GM23338 (cell line): ENCODE data around the gene SNX8. TPM values are rescaled to one million over a fixed set of nuclear protein-coding genes. Genes with fewer than 3 reads are reported as not detected.

ENCODE experiments used
- ATAC-seq: fragments of 200-7000 bp; cut with Tn5 transposase; 3 replicates; pipeline ENCODE4 v1.9.1; 2020
- DNase-seq: peaks from one replicate; pipeline ENCODE4 v3.0.0-alpha.2; 2015; ENCODE audit warnings: low spot score
- H2AFZ ChIP-seq: fragments of 200-600 bp; sonication (generic); 2 replicates; pipeline ENCODE4 v1.8.0; 2016; ENCODE audit warnings: antibody characterized with exemption, mild to moderate bottlenecking, moderate library complexity
- H3F3A ChIP-seq: fragments of 200-600 bp; sonication (generic); replicated peaks from 2 replicates; pipeline ENCODE4 v1.8.0; 2017; ENCODE audit warnings: antibody characterized with exemption, mixed run types, low read depth
- H3K27ac ChIP-seq: fragments of 200-600 bp; sonication (generic); 2 replicates; pipeline ENCODE4 v1.6.1; 2016; ENCODE audit warnings: low read depth
- H3K27me3 ChIP-seq: fragments of 200-600 bp; sonication (generic); 2 replicates; pipeline ENCODE4 v1.8.0; 2016; ENCODE audit warnings: mild to moderate bottlenecking, mixed run types, moderate library complexity; ENCODE audit not compliant: insufficient read depth
- H3K36me3 ChIP-seq: fragments of 200-600 bp; sonication (generic); 2 replicates; pipeline ENCODE4 v1.8.0; 2016; ENCODE audit warnings: mild to moderate bottlenecking; ENCODE audit not compliant: insufficient read depth
- H3K4me1 ChIP-seq: fragments of 200-600 bp; sonication (generic); 2 replicates; pipeline ENCODE4 v1.8.0; 2016; ENCODE audit warnings: mild to moderate bottlenecking, moderate library complexity; ENCODE audit not compliant: insufficient read depth
- H3K4me2 ChIP-seq: fragments of 200-600 bp; sonication (generic); 2 replicates; pipeline ENCODE4 v1.7.1; 2017; ENCODE audit warnings: mixed run types
- H3K4me3 ChIP-seq: fragments of 200-600 bp; sonication (generic); 2 replicates; pipeline ENCODE4 v1.6.1; 2016; ENCODE audit warnings: mixed run types
- H3K79me2 ChIP-seq: fragments of 200-600 bp; sonication (generic); replicated peaks from 2 replicates; pipeline ENCODE4 v1.8.0; 2017; ENCODE audit warnings: mild to moderate bottlenecking; ENCODE audit not compliant: insufficient read depth
- H3K9me2 ChIP-seq: fragments of 200-600 bp; sonication (generic); 2 replicates; pipeline ENCODE4 v1.8.0; 2017; ENCODE audit not compliant: insufficient read depth
- H4K20me1 ChIP-seq: fragments of 200-600 bp; sonication (generic); replicated peaks from 2 replicates; pipeline ENCODE4 v1.8.0; 2017; ENCODE audit warnings: mild to moderate bottlenecking; ENCODE audit not compliant: insufficient read depth
- H3K27ac Mint-ChIP-seq: 2 replicates; pipeline ENCODE4 v1.8.0; 2020; ENCODE audit warnings: inconsistent platforms, mild to moderate bottlenecking, moderate library complexity, mixed read lengths
- H3K27me3 Mint-ChIP-seq: 3 replicates; pipeline ENCODE4 v1.8.0; 2022; ENCODE audit warnings: low read depth, mild to moderate bottlenecking, moderate library complexity, mixed read lengths, inconsistent platforms; ENCODE audit not compliant: insufficient read depth, poor library complexity
- H3K36me3 Mint-ChIP-seq: 3 replicates; pipeline ENCODE4 v1.8.0; 2021; ENCODE audit warnings: low read depth, mild to moderate bottlenecking, inconsistent platforms, moderate library complexity, mixed read lengths
- H3K4me1 Mint-ChIP-seq: 3 replicates; pipeline ENCODE4 v1.8.0; 2020; ENCODE audit warnings: mild to moderate bottlenecking, inconsistent platforms, mixed read lengths
- H3K4me3 Mint-ChIP-seq: 3 replicates; pipeline ENCODE4 v1.8.0; 2021; ENCODE audit warnings: moderate library complexity, mild to moderate bottlenecking, inconsistent platforms, mixed read lengths
- H3K9me3 Mint-ChIP-seq: 3 replicates; pipeline ENCODE4 v1.8.0; 2020; ENCODE audit warnings: moderate library complexity, mild to moderate bottlenecking, inconsistent platforms, mixed read lengths
- CREB1 ChIP-seq: fragments of 250-450 bp; sonication (Bioruptor Pico); IDR thresholded peaks from 2 replicates; pipeline ENCODE4 v1.5.0; 2020; ENCODE audit warnings: low read depth, mild to moderate bottlenecking, moderate library complexity
- CTCF ChIP-seq, 2 experiments: fragments of 200-600 bp in 1 of 2; sonication (generic) in 1 of 2; conservative IDR thresholded peaks; 2 replicates each; pipeline versions ENCODE4 v1.5.1 to v1.6.1; 2016 to 2017; ENCODE audit warnings: antibody characterized with exemption in 2 of 2, low read depth in 2 of 2, mild to moderate bottlenecking in 2 of 2, moderate library complexity in 1 of 2
- EZH2 ChIP-seq: fragments of 200-600 bp; sonication (generic); IDR thresholded peaks from one replicate; pipeline ENCODE4 v1.8.0; 2017; ENCODE audit warnings: antibody characterized with exemption, mild to moderate bottlenecking, low read depth; ENCODE audit not compliant: unreplicated experiment
- EZH2phosphoT487 ChIP-seq: fragments of 200-600 bp; sonication (generic); IDR thresholded peaks from one replicate; pipeline ENCODE4 v1.8.1; 2018; ENCODE audit warnings: antibody characterized with exemption; ENCODE audit not compliant: unreplicated experiment
- NANOG ChIP-seq: IDR thresholded peaks from 2 replicates; pipeline ENCODE4 v1.6.1; 2016; ENCODE audit warnings: antibody characterized with exemption, borderline replicate concordance
- POLR2AphosphoS5 ChIP-seq: IDR thresholded peaks from 2 replicates; pipeline ENCODE4 v1.6.1; 2016; ENCODE audit warnings: antibody characterized with exemption, low read depth
- REST ChIP-seq: IDR thresholded peaks from one replicate; pipeline ENCODE4 v1.6.1; 2018; ENCODE audit warnings: antibody characterized with exemption; ENCODE audit not compliant: unreplicated experiment
- STAT1 ChIP-seq: IDR thresholded peaks from one replicate; pipeline ENCODE4 v1.6.1; 2016; ENCODE audit warnings: antibody characterized with exemption; ENCODE audit not compliant: unreplicated experiment
- ZNF114 ChIP-seq: fragments of 250-450 bp; sonication (Bioruptor Pico); IDR thresholded peaks from 2 replicates; pipeline ENCODE4 v1.5.0; 2020; ENCODE audit warnings: mild to moderate bottlenecking, moderate library complexity
- ZNF331 ChIP-seq: fragments of 250-450 bp; sonication (Bioruptor Pico); IDR thresholded peaks from 2 replicates; pipeline ENCODE4 v1.5.0; 2020; ENCODE audit warnings: low read depth, mild to moderate bottlenecking, moderate library complexity
- polyA plus RNA-seq: library from polyadenylated mRNA; unstranded; fragments of >200 nt; fragmentation: Nextera tagmentation; extraction: Ambion mirVana; gene quantifications from 2 replicates; pipeline ENCODE4 v1.2.1, GENCODE V29; 2016
- total RNA-seq: library from RNA; depleted of rRNA; stranded (reverse); fragments of >200 nt; shearing (Covaris generic); gene quantifications from 2 replicates; pipeline ENCODE4 v1.2.3, GENCODE V29; 2014

The SNX8 gene
- total and polyA plus RNA-seq, 2 experiments from 2014 or later: 44.3 to 50.9 TPM

- TF ChIP-seq REST: no peak
- no peak for TF ChIP-seq EZH2phosphoT487
- no peak for TF ChIP-seq EZH2
These were observed 32.0 kb downstream of the SNX8 start (continued) for GRCh38 chr7:2282185-2282751.

- Histone ChIP-seq H3K79me2 (peaks cover 31% of the 10 kb centered on the region), H3F3A (no peaks in the 10 kb centered on the region), H4K20me1 (no peaks in the 10 kb centered on the region; the same call in 1 of the 2 replicates), H2AFZ (no peak overlapping the region), H3K27me3 (no peaks in the 10 kb centered on the region), H3K9me2 (no peaks in the 10 kb centered on the region), H3K36me3 (no peaks in the 10 kb centered on the region), H3K4me1 (no peaks in the 10 kb centered on the region; the same call in 1 of the 2 replicates), H3K4me3 (no peak overlapping the region), H3K4me2 (no peak overlapping the region), H3K27ac (0 out of 2 replicates have a peak overlapping the region, but pooled peaks have one; percentile 63)
- Mint-ChIP-seq H3K36me3 (no peaks in the 10 kb centered on the region), H3K4me1 (peaks cover 12% of the 10 kb centered on the region; the same call in 2 of the 3 replicates), H3K27me3 (peaks cover 8% of the 10 kb centered on the region), H3K27ac (peak overlapping the region; percentile 2; the same call in 1 of the 2 replicates), H3K9me3 (no peaks in the 10 kb centered on the region), H3K4me3 (no peak overlapping the region)
- DNase-seq (no peak), ATAC-seq (no peak)
- TF ChIP-seq CREB1 (CRISPR knock-in tag) (no peak), EZH2 (no peak), NANOG (no peak), POLR2AphosphoS5 (no peak), CTCF (conservative IDR thresholded peaks at IDR 0.05; ENCODE audit: low read depth in 2 of 2) (no peak), ZNF331 (CRISPR knock-in tag) (no peak), STAT1 (no peak), REST (no peak), ZNF114 (CRISPR knock-in tag) (no peak), EZH2phosphoT487 (no peak)
These were observed 32.7 kb downstream of the SNX8 start for GRCh38 chr7:2281541-2281940.
